ENCODE results near the gene ACSS1. TPM values are rescaled to one million over a fixed set of nuclear protein-coding genes. Genes with fewer than 3 reads are reported as not detected.

Gene ACSS1
- total RNA-seq, 1 experiment from 2014 or later, result 1.5 TPM

- TF ChIP-seq, protein P1, sequence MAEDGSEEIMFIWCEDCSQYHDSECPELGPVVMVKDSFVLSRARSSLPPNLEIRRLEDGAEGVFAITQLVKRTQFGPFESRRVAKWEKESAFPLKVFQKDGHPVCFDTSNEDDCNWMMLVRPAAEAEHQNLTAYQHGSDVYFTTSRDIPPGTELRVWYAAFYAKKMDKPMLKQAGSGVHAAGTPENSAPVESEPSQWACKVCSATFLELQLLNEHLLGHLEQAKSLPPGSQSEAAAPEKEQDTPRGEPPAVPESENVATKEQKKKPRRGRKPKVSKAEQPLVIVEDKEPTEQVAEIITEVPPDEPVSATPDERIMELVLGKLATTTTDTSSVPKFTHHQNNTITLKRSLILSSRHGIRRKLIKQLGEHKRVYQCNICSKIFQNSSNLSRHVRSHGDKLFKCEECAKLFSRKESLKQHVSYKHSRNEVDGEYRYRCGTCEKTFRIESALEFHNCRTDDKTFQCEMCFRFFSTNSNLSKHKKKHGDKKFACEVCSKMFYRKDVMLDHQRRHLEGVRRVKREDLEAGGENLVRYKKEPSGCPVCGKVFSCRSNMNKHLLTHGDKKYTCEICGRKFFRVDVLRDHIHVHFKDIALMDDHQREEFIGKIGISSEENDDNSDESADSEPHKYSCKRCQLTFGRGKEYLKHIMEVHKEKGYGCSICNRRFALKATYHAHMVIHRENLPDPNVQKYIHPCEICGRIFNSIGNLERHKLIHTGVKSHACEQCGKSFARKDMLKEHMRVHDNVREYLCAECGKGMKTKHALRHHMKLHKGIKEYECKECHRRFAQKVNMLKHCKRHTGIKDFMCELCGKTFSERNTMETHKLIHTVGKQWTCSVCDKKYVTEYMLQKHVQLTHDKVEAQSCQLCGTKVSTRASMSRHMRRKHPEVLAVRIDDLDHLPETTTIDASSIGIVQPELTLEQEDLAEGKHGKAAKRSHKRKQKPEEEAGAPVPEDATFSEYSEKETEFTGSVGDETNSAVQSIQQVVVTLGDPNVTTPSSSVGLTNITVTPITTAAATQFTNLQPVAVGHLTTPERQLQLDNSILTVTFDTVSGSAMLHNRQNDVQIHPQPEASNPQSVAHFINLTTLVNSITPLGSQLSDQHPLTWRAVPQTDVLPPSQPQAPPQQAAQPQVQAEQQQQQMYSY (CRISPR knock-in tag; IDR thresholded peaks at IDR 0.05), result no peak
- TF ChIP-seq MYBL2 (CRISPR knock-in tag; IDR thresholded peaks at IDR 0.05), result no peak
- TF ChIP-seq NFATC4 (CRISPR knock-in tag; IDR thresholded peaks at IDR 0.05), result no peak
- no peak for TF ChIP-seq TEAD4 (CRISPR knock-in tag; IDR thresholded peaks at IDR 0.05)
- no peak for TF ChIP-seq ZNF396 (CRISPR knock-in tag; IDR thresholded peaks at IDR 0.05; ENCODE audit: borderline replicate concordance)
- TF ChIP-seq IRF2 (CRISPR knock-in tag; IDR thresholded peaks at IDR 0.05; ENCODE audit: borderline replicate concordance, low read depth), result no peak
- no peak for TF ChIP-seq SP1 (CRISPR knock-in tag; conservative IDR thresholded peaks at IDR 0.05)
- TF ChIP-seq, protein P2, sequence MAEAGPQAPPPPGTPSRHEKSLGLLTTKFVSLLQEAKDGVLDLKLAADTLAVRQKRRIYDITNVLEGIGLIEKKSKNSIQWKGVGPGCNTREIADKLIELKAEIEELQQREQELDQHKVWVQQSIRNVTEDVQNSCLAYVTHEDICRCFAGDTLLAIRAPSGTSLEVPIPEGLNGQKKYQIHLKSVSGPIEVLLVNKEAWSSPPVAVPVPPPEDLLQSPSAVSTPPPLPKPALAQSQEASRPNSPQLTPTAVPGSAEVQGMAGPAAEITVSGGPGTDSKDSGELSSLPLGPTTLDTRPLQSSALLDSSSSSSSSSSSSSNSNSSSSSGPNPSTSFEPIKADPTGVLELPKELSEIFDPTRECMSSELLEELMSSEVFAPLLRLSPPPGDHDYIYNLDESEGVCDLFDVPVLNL (CRISPR knock-in tag; IDR thresholded peaks at IDR 0.05; ENCODE audit: borderline replicate concordance, low read depth), result no peak
- no peak for TF ChIP-seq CDX4 (CRISPR knock-in tag; IDR thresholded peaks at IDR 0.05; ENCODE audit: borderline replicate concordance)
Measured at GRCh38 chr20:25036331-25036936, 21.5 kb downstream of the ACSS1 start (continued).

DNA sequence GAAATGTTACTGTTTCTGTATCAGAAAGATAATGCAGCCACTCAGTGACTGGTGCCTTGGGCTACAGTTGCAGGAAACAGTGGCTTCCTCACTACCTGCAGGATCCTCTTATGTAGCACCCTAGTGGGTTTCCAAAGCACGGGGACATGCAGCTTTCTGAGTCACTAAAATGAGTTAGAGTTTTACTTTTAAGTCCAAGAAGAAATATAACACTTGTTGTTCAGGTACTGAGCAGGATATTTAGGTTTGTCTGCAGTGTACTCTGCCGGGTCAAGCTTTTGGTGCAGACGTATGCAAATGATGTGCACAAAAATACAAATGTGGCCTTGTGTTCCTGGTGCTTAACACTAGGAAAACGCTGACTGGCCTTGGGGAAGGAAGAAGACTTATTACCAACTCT, 22.0 kb downstream of the ACSS1 start:
- TF ChIP-seq, protein P3, sequence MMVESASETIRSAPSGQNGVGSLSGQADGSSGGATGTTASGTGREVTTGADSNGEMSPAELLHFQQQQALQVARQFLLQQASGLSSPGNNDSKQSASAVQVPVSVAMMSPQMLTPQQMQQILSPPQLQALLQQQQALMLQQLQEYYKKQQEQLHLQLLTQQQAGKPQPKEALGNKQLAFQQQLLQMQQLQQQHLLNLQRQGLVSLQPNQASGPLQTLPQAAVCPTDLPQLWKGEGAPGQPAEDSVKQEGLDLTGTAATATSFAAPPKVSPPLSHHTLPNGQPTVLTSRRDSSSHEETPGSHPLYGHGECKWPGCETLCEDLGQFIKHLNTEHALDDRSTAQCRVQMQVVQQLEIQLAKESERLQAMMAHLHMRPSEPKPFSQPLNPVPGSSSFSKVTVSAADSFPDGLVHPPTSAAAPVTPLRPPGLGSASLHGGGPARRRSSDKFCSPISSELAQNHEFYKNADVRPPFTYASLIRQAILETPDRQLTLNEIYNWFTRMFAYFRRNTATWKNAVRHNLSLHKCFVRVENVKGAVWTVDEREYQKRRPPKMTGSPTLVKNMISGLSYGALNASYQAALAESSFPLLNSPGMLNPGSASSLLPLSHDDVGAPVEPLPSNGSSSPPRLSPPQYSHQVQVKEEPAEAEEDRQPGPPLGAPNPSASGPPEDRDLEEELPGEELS (CRISPR knock-in tag; IDR thresholded peaks at IDR 0.05), result no peak
- TF ChIP-seq ATF1 (CRISPR knock-in tag; IDR thresholded peaks at IDR 0.05) (no peak), ZBTB43 (CRISPR knock-in tag; IDR thresholded peaks at IDR 0.05) (no peak), EMX1 (CRISPR knock-in tag; IDR thresholded peaks at IDR 0.05) (no peak), NFATC4 (CRISPR knock-in tag; IDR thresholded peaks at IDR 0.05) (no peak), GTF2I (CRISPR knock-in tag; conservative IDR thresholded peaks at IDR 0.05) (no peak), RELA (CRISPR knock-in tag; IDR thresholded peaks at IDR 0.05; ENCODE audit: borderline replicate concordance) (no peak)
- TF ChIP-seq, protein P4, sequence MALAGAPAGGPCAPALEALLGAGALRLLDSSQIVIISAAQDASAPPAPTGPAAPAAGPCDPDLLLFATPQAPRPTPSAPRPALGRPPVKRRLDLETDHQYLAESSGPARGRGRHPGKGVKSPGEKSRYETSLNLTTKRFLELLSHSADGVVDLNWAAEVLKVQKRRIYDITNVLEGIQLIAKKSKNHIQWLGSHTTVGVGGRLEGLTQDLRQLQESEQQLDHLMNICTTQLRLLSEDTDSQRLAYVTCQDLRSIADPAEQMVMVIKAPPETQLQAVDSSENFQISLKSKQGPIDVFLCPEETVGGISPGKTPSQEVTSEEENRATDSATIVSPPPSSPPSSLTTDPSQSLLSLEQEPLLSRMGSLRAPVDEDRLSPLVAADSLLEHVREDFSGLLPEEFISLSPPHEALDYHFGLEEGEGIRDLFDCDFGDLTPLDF (CRISPR knock-in tag; IDR thresholded peaks at IDR 0.05), result no peak
- TF ChIP-seq, protein P5, sequence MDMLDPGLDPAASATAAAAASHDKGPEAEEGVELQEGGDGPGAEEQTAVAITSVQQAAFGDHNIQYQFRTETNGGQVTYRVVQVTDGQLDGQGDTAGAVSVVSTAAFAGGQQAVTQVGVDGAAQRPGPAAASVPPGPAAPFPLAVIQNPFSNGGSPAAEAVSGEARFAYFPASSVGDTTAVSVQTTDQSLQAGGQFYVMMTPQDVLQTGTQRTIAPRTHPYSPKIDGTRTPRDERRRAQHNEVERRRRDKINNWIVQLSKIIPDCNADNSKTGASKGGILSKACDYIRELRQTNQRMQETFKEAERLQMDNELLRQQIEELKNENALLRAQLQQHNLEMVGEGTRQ (CRISPR knock-in tag; IDR thresholded peaks at IDR 0.05), result no peak
- no peaks in the 10 kb centered on the region for H3K9me3 Mint-ChIP-seq
- no peak overlapping the region for H3K4me3 Mint-ChIP-seq
- peaks cover 10% of the 10 kb centered on the region for H3K27me3 Mint-ChIP-seq (ENCODE audit: low read depth)
- no peaks in the 10 kb centered on the region; the same call in 1 of the 2 replicates for H3K36me3 Mint-ChIP-seq
- no peak for ATAC-seq
- CTCF ChIA-PET, result interaction anchor here (2.7 kb wide), 1 partner anchor 29 kb away, joined by 8 read pairs; no protein-coding TSS in a partner anchor
- peaks cover 11% of the 10 kb centered on the region for H3K4me1 Mint-ChIP-seq
- DNase-seq (ENCODE audit: low spot score), result no peak
- H3K27ac Mint-ChIP-seq, result no peak overlapping the region
- POLR2A ChIA-PET, result no interaction called here

Measured in WTC11 (cell line).